OCI-M2 (cell line): ENCODE measurements around the gene PROX1.
"Not testable (repeated sequence)": the region's sequence is repeated elsewhere in the genome, so short reads cannot be mapped to it uniquely, and the experiment has no call there.

Source experiments
- DNase-seq: peaks from one replicate; lab custom pipeline; 2025; ENCODE audit not compliant: unreplicated experiment; lab: John Stamatoyannopoulos, UW

The PROX1 gene

GRCh38 chr1:214066936-214067335 lies 79.2 kb downstream of the PROX1 start:
- DNase-seq, result no peak

DNA sequence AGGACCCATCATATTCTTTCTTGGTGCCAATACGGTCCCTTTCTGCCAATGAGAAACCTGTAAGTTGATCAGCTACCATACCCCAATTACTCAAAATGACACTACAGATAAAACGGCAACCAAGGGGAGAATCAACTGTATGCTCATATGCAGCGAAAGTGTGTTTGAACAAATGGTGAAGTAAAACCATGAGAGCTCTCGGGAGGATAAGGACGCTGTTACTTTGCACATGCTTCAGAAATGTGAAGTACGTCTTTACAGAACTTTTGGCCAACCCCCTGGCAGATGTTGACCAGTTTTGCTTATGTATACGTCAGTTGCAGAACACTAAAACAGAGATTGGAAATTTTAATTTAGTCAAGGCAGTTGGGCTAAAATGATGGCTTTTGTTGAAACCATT lies 79.6 kb downstream of the PROX1 start:
- no peak for DNase-seq

- DNase-seq, result no peak
Measured at GRCh38 chr1:214067853-214068703, 80.3 kb downstream of the PROX1 start.

DNA sequence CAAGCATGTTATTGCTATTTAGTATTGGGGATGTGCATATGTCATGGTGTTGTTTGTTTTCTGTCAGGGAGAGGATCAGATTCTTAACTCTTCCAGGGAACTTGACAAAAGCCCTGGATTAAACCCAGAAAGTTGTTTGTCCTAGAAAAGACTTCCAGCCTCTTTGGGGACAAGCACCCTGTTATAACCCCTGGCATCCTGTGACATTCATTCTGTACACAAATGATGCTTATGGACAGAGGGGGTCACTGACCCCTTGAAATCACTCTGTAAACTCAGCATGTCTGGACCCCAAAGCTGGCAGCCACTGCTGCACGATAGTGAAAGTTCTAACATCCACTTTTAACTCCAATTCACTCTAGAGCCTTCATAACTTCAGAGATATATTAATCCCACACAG lies 81.2 kb downstream of the PROX1 start:
- no peak for DNase-seq

DNA sequence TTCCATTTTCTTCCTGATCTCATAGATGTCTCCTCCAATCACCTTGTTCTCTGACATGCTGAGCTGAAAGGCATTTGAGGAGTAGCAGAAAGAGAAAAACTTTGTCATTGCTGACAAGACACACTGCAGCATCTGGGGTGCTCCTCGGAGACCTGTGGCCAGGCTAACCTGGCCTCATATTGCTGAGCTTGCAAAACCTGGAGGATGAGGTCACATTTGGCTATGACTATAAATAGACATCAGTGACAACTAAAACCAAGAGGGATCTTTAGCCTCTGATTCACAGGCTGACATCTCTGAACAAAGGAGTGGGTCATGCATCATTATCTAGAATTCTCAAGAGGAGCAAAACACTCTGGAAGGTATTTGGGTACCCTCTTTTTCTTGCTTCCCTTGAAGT lies 83.7 kb downstream of the PROX1 start:
- DNase-seq, result no peak

GRCh38 chr1:214072426-214073157 lies 84.8 kb downstream of the PROX1 start:
- DNase-seq, result no peak

- DNase-seq, result no peak
Measured at GRCh38 chr1:214074477-214074876, 86.7 kb downstream of the PROX1 start.

GRCh38 chr1:214075305-214075998 lies 87.7 kb downstream of the PROX1 start:
- no peak for DNase-seq

GRCh38 chr1:214075999-214076707 lies 88.4 kb downstream of the PROX1 start:
- DNase-seq, result no peak

GRCh38 chr1:214076708-214077065 lies 88.9 kb downstream of the PROX1 start:
- no peak for DNase-seq

DNA sequence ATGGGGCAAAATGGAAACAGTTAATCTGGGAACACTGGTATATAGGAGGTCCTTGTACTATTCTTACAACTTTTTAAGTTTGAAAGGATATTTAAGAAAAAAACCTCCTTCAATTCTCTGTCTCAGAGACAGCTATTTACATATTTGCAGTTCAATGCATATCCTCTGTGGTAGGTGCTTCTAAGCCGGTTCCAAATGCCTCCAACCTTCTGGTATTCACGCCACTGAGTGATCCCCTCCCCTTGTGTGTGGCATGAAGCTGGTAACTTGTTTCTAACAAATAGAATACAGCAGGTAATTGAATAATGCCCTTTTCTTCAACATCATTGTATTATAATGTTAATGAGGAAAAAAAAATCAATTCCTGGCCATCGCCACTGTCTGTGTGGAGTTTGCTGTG lies 91.2 kb downstream of the PROX1 start:
- no peak for DNase-seq

- DNase-seq, result no peak
Measured at GRCh38 chr1:214085325-214085724, 97.6 kb downstream of the PROX1 start.

DNA sequence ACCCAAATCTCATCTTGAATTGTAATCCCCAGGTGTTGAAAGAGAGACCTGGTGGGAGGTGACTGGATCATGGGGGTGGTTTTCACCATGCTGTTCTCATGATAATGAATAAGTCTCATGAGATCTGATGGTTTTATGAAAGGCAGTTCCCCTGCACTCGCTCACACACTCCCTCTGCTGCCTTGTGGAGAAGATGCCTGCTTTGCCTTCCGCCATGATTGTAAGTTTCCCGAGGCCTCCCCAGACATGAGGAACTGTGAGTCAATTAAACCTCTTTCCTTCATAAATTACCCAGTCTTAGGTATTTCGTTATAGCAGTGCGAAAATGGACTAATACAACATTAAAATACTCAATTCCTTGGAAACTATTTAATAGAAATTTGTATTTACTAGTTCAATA lies 99.2 kb downstream of the PROX1 start:
- DNase-seq, result no peak

DNA sequence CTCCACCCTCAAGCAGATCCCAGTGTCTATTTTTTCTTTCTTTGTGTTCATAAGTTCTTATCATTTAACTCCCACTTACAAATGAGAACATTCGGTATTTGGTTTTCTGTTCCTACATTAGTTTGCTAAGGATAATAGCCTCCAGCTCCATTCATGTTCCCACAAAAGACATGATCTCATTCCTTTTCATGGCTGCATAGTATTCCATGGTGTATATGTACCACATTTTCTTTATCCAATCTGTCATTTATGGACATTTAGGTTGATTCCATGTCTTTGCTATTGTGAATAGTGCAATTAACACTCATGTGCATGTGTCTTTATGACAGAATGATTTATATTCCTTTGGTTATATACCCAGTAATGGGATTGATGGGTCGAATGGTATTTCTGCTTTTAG lies 101.2 kb downstream of the PROX1 start:
- not testable (repeated sequence) for DNase-seq
